Erythroblast (primary cell): ENCODE measurements around the gene KIF15.

Source experiments
- DNase-seq, 2 experiments: peaks; one replicate each; lab custom pipeline; 2025; lab: John Stamatoyannopoulos, UW
- GATA1 ChIP-seq: IDR thresholded peaks from 2 replicates; pipeline ENCODE4 v1.6.1; 2011; ENCODE audit warnings: low read depth, mild to moderate bottlenecking, control low read depth, low read length, moderate library complexity
- POLR2A ChIP-seq: IDR thresholded peaks from 2 replicates; pipeline ENCODE4 v1.6.1; 2011; ENCODE audit warnings: mild to moderate bottlenecking, low read length

The KIF15 gene

DNA sequence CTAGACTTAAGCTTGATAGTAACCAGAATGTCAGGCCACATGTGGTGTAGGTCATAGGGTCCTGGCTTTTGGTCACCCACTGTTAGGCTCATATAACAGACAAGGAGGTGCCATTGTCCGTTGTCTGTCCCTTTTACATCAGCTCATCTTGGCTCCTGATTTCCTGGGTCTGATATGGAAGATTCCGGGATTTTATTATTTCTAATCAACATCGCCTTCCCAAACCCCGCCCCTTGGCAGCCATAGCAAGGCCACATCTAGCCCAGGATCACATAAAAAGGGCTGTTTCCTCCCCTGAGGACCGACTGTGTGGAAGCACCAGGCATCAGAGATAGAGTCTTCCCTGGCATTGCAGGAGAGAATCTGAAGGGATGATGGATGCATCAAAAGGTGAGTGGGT lies 112.7 kb downstream of the KIF15 start, which contains the start of gene TGM4:
Gene TGM4, plus strand, starts transcription at position 301 of the 400 bp plus-strand sequence. Its CDS starts 71 bp downstream, at position 372.
- TF ChIP-seq GATA1 (no peak), POLR2A (no peak)

DNA sequence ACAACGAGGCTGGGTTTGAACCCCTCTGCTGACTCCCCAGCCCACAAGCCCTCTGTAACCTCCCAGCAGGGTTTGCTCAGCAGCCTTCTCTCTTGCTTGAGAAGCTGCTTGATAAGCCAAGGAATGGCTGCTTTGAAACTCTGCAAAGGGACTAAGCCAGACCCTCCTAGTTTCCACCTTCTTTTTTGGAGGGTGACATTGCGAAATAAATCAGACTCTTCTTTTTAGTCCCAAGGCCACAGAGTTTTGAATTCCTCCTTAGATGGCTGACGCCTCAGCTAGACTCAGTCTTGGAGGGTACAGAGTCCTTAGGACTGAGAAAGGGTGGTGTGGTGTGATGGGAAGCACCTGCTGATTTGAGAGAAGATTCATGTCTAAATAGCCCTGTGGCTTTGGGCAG lies 114.0 kb downstream of the KIF15 start:
- no peak for DNase-seq
- TF ChIP-seq GATA1, result no peak
- TF ChIP-seq POLR2A, result no peak

More for the DNA sequence above, 112.7 kb downstream of the KIF15 start, which contains the start of gene TGM4:
- DNase-seq, result no peak

DNA sequence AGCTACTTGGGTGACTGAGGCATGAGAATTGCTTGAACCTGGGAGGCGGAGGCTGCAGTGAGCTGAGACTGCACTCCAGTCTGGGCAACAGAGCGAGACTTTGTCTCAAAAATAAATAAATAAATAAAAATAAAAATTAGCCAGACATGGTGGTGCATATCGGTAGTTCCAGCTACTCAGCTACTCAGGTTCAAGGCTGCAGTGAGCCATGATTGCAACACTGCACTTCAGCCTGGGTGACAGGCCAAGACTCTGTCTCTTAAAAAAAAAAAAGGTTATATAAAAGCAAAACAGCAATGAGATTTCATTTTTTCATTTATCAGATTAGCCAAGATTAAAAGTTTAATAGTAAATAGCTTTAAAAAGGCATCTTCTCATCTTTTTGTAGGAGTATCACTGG lies 115.7 kb downstream of the KIF15 start:
- no peak for DNase-seq
- TF ChIP-seq POLR2A (no peak), GATA1 (no peak)

DNA sequence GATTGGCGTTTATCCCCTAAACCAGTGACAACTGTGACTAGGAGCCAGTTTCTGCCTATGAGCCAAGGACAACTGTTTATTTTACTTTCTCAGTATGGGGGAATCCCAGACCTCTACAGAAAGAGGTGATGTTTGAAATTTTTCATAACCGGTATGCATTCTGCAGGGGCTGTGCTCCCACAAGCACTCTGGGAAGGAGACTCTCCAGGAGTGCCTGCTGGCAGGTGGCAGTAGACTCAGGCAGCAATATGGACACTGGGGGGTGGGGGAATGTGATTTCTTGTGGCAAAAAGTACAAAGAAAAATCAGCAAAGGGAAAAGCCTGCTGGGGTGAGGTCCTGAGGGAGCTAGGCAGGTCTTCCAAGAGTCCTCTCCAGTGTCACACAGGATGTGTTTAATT lies 118.7 kb downstream of the KIF15 start:
- TF ChIP-seq GATA1 (no peak), POLR2A (no peak)
- no peak for DNase-seq

DNA sequence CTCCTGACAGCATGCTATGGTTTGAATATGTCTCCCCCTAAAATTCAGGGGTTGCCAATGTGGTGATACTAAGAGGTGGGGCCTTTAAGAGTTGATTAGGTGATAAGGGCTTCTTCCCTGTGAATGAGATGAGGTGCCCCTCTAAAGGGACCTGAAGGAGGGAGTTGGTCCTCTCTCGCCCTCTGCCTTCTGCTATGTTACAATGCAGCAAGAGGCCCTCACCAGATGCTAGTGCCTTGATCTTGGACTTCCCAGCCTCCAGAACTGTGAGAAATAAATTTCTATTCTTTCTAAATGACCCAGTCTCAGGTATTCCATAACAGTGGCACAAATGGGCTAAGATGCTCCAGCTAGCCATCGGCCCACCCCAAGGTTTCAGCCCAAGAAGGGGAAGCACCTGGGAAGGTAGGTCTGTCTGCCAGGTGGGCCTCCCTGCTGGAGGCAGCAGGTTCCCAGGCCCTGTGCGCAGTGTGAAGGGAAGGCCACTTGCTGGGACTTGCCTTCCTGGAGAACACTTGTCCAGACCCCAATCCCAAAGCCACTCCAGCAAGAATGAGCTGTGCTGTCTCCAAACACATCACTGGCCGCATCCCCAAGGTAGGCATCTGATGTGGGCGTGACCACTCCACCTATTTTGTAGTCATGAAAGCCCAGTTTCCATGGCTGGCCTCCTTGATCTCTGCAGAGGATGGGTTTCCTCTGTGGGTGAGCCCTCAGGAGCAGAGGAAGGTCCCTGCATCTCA lies 121.8 kb downstream of the KIF15 start:
- no peak for TF ChIP-seq POLR2A
- TF ChIP-seq GATA1, result no peak
- no peak for DNase-seq

DNA sequence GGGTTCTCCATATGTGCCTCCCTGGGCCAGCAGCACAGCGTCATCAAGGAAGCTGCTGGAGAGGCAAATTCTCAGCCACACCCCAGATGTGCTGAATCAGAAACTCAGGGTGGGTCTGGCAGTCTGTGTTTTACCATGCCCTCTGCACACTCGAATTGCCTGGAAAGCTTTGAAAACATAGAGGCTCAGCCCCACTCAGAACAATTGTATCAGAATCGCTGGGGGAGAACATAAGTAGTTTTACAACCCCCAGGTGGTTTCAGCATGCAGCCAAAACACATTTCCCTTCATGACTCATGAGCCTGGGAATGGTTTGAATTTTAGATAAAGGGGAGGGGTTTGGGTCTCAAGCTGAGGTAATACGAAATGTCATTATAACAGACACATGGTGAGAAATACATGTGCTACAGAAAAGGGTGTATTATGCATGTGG lies 122.4 kb downstream of the KIF15 start:
- TF ChIP-seq GATA1 (no peak), POLR2A (no peak)
- no peak for DNase-seq

DNA sequence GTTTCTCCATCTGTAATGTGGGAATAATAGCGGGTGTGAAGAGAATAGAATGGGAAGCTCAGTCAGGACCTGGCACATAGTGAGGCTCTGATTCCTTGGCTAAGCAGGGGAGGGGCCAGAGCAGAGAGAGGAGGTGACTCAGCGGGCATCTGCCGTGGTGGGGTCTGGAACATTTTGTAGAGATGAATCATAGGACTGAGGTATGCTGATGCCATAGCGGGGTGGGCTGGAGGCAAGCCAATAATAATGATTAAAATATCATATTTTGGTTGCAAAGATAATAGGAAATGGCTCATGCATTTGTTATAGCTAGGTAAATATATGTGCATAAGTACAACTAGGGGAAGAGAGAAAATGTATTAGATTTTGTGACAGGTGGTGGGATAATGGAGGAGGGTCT lies 124.0 kb downstream of the KIF15 start:
- no peak for TF ChIP-seq GATA1
- no peak for TF ChIP-seq POLR2A

DNA sequence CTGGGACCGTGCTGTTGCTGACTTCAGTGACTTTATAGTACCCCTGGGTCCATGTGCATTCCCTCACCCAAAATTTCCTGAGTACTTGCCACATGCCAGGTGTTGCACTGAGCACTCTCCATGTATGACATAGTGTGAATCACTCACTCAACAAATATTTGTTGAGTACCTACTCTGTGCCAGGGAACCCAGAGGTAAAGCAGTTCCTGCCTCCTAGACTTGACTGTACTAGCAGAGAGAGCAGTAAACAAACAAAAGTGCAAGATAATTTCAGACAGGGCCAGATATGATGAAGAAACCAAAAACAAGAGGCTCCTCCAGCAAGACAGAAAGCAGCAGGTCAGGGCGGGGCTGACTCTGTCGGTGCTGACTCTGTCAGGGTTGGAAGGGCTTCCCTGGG lies 125.0 kb downstream of the KIF15 start:
- no peak for DNase-seq
- TF ChIP-seq POLR2A (no peak), GATA1 (no peak)

More for the DNA sequence above, 124.0 kb downstream of the KIF15 start:
- DNase-seq, result peak in 1 of 2 experiments; percentile 9

DNA sequence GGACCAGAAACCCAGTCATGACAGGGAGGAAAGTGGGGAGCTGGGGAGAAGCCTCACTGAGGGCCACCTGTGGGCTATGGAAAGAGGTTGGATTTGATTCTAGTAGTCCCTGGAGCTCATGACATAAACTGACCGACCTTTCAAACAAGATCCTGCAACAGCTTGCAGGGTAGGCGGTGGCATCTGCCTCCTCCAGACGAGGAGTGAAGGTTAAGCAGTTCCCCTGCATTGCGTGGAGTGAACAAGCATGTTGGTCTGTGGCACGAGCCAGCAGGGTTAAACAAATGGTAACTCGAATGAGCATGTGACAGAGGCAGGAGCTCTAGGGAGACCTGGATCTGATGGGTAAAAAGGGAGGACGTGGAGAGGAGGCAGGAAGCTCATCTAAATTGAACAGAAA lies 125.5 kb downstream of the KIF15 start:
- TF ChIP-seq GATA1 (no peak), POLR2A (no peak)

DNA sequence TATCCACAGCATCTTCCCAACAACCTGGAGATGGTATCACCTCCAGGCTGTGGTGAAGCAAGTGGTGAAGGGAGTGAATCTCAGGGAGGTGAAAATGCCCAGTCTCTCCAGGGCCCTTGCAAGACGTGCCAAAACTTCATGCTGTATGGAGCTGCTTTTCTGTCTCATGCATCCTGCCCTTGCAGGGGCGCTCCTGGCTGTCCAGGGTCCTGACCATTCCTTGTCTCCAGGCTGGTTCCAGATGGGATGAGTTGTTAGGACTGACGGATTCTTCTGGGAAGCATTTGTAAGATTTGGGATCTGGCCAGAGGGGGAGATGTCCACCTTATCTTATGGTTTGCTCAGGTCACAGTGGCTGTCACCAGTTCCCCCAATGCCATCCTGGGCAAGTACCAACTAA lies 128.7 kb downstream of the KIF15 start:
- no peak for TF ChIP-seq GATA1
- no peak for TF ChIP-seq POLR2A
- DNase-seq, result no peak

More for the DNA sequence above, 125.5 kb downstream of the KIF15 start:
- no peak for DNase-seq

DNA sequence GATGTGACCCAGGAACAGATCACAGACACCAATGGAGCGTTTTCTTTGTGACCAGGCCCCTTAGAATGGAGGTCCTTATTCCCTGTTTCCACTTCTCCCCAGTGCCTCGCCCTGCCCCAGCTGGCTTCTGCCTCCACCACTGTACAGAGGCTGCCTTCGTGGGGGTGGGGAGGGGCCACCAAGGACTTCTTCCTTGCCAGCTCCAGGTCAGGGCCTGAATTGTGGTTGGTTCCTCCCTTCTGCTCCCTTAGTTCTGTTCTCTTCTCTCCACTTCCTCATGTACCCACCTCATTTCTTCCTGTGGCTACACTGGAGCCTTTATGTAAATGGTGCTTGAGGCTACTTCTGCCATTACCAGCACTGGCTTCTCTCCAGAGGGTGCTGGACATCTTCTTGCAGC lies 129.3 kb downstream of the KIF15 start:
- DNase-seq, result no peak
- no peak for TF ChIP-seq POLR2A
- no peak for TF ChIP-seq GATA1

DNA sequence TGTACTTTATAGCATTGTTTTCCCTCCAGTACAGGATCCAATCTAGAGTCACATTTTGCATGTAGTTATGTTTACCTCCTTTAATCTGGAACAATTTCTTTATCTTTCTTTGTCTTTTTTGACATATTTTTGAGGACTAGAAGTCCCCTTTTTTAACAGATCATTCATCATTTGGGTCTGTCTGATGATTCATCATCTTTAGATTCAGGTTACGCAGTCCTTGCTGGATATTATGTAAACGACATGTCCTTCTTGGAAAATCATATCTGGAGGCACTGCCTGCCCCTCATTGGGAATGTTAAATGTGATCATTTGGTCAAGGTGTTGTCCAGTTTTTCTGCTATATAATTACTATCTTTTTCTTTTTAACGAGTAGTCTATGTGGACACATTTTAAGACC lies 131.1 kb downstream of the KIF15 start:
- DNase-seq, result no peak
- no peak for TF ChIP-seq GATA1
- no peak for TF ChIP-seq POLR2A

DNA sequence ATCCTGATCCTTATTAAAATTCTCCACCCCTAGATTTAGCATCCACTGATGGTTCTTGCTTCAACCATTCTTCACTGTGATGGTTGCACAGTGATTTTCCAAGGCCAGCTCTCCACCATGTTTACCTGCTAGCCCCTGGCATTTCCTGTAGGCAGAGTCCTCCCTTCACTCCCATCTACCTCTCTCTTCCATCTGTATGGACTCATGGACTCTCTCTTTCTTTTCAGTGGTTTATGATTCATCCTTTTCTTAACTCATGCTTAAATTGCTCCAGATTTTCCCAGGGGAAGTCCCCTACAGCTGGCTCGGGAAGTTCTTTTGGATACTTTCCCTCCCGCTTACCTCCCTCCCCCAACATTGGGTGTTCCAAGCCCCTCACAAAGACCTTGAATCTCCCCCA lies 131.5 kb downstream of the KIF15 start:
- no peak for DNase-seq
- TF ChIP-seq POLR2A (no peak), GATA1 (no peak)

DNA sequence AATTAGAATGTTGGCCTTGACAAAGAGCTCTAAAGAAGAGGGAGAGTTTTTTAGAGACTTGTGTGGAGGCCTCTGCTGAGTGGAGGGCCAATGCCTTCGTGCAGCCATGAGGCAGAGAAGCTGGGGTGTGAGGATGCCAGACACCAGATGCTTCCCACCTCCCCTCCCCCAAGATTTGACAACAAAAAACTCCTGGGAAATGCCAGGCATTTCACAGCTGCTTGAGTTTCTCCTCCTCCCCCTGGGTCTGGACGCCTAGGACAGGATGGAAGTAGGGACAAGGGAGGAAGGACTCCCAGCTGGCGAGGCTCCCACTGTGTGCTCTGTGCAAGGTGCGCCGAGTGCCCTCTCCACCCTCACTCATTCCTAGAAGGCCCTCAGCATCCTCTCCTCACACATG lies 132.9 kb downstream of the KIF15 start:
- DNase-seq, result no peak
- TF ChIP-seq POLR2A (no peak), GATA1 (no peak)

DNA sequence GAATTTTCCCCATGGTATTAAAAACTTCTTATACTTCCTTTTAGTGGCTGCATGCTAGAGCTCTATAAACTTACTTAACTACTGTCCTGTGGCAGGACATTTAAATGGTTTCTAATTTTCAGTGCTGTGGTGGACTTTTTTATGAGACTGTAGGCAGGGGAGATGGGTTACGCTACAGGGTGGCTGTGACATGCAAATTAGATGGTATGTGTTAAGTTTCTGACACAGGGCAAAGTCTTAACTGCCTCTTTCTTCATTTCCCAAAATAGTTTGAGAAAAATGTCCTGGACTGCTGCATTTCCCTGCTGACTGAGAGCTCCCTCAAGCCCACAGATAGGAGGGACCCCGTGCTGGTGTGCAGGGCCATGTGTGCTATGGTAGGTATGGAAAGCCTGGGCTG lies 134.8 kb downstream of the KIF15 start:
- TF ChIP-seq GATA1 (no peak), POLR2A (no peak)
- no peak for DNase-seq
